Left ventricle myocardium inferior (tissue), 1 donor: ENCODE data around the gene RCSD1. TPM values are rescaled to one million over a fixed set of nuclear protein-coding genes. Genes with fewer than 3 reads are reported as not detected.

Experiments
- DNase-seq: peaks from one replicate; pipeline ENCODE4 v3.0.0-alpha.2; 2020
- H3K27ac ChIP-seq: fragments of 200-600 bp; replicated peaks from 2 replicates; pipeline ENCODE4 v1.8.0; 2021
- H3K27me3 ChIP-seq: fragments of 200-600 bp; 2 replicates; pipeline ENCODE4 v1.8.0; 2021; ENCODE audit warnings: low read depth
- H3K36me3 ChIP-seq: fragments of 200-600 bp; 2 replicates; pipeline ENCODE4 v1.8.0; 2021
- H3K4me1 ChIP-seq: fragments of 200-600 bp; 2 replicates; pipeline ENCODE4 v1.8.0; 2021
- H3K4me3 ChIP-seq: fragments of 200-600 bp; 2 replicates; pipeline ENCODE4 v1.8.0; 2021; ENCODE audit warnings: mild to moderate bottlenecking, moderate library complexity
- H3K9me3 ChIP-seq: fragments of 200-600 bp; replicated peaks from 2 replicates; pipeline ENCODE4 v1.8.0; 2021
- CTCF ChIP-seq: fragments of 200-600 bp; IDR thresholded peaks from 2 replicates; pipeline ENCODE4 v1.8.0; 2021; ENCODE audit warnings: antibody characterized with exemption, mild to moderate bottlenecking, borderline replicate concordance
- intact Hi-C: fragments of 100-400 bp; cut with micrococcal nuclease; formaldehyde crosslinking; loops from one replicate; pipeline ENCODE4 v1.11.0; 2022
- total RNA-seq: library from RNA; stranded (reverse); fragmentation: NEBNext Ultra II Directional; extraction: Animal tissue kit (Norgen Biotek cat#: 25700); gene quantifications from one replicate; pipeline ENCODE4 v1.2.1, GENCODE V29; 2021
- donor health status: DM: no; HTN: yes; CAD: no; lungs with severe emphysema.

RCSD1 gene
- total RNA-seq, 1 donor from 2014 or later = 42.7 TPM

- Histone ChIP-seq H3K4me1 (peaks cover 27% of the 10 kb centered on the region), H3K27ac (no peak overlapping the region), H3K4me3 (no peak overlapping the region), H3K27me3 (no peaks in the 10 kb centered on the region), H3K36me3 (no peaks in the 10 kb centered on the region), H3K9me3 (no peaks in the 10 kb centered on the region)
- intact Hi-C loops = no loop called here
- no peak for DNase-seq
- TF ChIP-seq CTCF = no peak
Observed at GRCh38 chr1:167744901-167745300, 114.9 kb downstream of the RCSD1 start.

- TF ChIP-seq CTCF = no peak
- Histone ChIP-seq H3K4me1 (peaks cover 30% of the 10 kb centered on the region), H3K27me3 (no peaks in the 10 kb centered on the region), H3K36me3 (no peaks in the 10 kb centered on the region), H3K4me3 (no peak overlapping the region), H3K27ac (no peak overlapping the region), H3K9me3 (no peaks in the 10 kb centered on the region)
- intact Hi-C loops = no loop called here
- DNase-seq = no peak
Observed at GRCh38 chr1:167746013-167746672, 116.1 kb downstream of the RCSD1 start.

- intact Hi-C loops = no loop called here
- H3K36me3 ChIP-seq = no peaks in the 10 kb centered on the region
- no peak for DNase-seq
- no peak for TF ChIP-seq CTCF
- H3K27me3 ChIP-seq = no peaks in the 10 kb centered on the region
- H3K9me3 ChIP-seq = no peaks in the 10 kb centered on the region
- H3K4me1 ChIP-seq = peaks cover 38% of the 10 kb centered on the region
- H3K4me3 ChIP-seq = no peak overlapping the region
- H3K27ac ChIP-seq = no peak overlapping the region
Observed at GRCh38 chr1:167746988-167747655, 117.1 kb downstream of the RCSD1 start.

GRCh38 chr1:167747988-167748387 is 118.0 kb downstream of the RCSD1 start:
- no peaks in the 10 kb centered on the region for H3K36me3 ChIP-seq
- DNase-seq = no peak
- H3K27ac ChIP-seq = no peak overlapping the region
- no peak for TF ChIP-seq CTCF
- intact Hi-C loops = no loop called here
- H3K27me3 ChIP-seq = no peaks in the 10 kb centered on the region
- peaks cover 41% of the 10 kb centered on the region for H3K4me1 ChIP-seq
- H3K4me3 ChIP-seq = no peak overlapping the region
- no peaks in the 10 kb centered on the region for H3K9me3 ChIP-seq

- TF ChIP-seq CTCF = no peak
- Histone ChIP-seq H3K9me3 (no peaks in the 10 kb centered on the region), H3K4me3 (no peak overlapping the region), H3K27me3 (no peaks in the 10 kb centered on the region), H3K27ac (no peak overlapping the region), H3K4me1 (peaks cover 46% of the 10 kb centered on the region), H3K36me3 (no peaks in the 10 kb centered on the region)
- intact Hi-C loops = no loop called here
- DNase-seq = no peak
Observed at GRCh38 chr1:167748906-167749305, 118.9 kb downstream of the RCSD1 start.
